HG02798 (cell line): Measurements from ENCODE around the gene GOLGA2.

ENCODE experiments used
- ATAC-seq: cut with Tn5 transposase; IDR thresholded peaks from one replicate; pipeline ENCODE4 v1.9.1; 2021; ENCODE audit warnings: mild to moderate bottlenecking; ENCODE audit not compliant: unreplicated experiment, poor library complexity

The GOLGA2 gene

DNA sequence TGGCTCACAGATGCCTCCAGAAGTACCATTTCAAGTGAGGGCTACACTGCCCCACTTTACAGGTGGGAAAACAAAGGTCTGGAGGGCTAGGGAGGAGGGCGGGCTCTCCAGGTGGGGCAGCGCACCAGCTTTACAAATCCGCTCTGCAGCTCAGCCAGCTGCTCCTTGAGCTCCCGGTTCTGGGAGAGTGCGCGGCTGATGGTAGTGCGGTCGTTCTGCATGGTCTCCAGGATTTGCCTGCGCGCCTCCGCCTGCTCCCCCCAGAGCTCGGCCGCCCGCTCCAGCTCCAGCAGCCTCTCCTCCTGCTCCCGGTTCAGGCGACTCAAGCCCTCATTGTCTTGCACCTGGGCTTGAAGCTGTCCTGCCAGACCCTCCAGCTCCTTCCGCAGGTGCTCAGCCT lies 15.5 kb downstream of the GOLGA2 start:
- no peak for ATAC-seq

DNA sequence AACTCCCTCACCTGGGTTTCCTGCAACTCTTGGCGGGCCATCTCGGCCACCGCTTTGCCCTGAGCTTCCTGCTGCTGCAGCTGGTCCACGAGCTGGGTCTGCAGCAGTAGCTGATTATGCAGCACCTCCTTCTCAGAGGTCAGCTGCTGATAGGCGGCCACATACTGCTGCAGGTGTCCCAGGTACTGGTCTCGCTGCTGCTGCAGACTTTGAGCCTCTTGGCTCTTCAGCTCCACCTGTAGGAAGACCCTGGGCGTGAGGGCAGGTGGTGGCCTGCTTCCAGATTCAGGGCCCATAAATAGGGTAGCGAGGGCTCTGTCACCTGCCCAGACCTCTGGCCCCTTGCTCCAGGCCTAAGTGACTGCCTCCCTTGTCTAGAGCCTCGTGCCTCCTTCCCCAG lies 16.7 kb downstream of the GOLGA2 start:
- ATAC-seq: no peak

- ATAC-seq: no peak
These were observed 17.5 kb downstream of the GOLGA2 start for GRCh38 chr9:128258326-128258725.

DNA sequence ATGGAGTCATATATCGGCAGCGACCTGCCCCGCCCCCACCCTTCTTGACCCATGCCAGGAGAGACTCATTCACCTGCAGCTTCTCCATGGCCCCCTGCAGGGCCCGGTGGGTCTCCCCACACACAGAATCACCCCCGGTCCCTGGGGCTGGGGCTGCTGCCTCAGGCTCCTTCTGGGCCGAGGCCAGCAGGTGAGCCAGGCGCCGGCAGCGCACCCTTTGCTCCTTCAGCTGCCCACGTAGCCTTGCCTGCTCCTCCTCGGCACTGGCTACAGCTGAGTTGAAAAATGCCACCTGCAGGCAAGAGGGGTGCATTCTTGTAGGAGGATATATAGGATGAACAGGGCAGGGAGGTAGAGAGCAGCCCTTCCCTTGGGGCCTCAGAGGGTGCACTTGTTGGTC lies 17.9 kb downstream of the GOLGA2 start:
- no peak for ATAC-seq

GRCh38 chr9:128257086-128257825 lies 18.6 kb downstream of the GOLGA2 start:
- ATAC-seq: no peak

DNA sequence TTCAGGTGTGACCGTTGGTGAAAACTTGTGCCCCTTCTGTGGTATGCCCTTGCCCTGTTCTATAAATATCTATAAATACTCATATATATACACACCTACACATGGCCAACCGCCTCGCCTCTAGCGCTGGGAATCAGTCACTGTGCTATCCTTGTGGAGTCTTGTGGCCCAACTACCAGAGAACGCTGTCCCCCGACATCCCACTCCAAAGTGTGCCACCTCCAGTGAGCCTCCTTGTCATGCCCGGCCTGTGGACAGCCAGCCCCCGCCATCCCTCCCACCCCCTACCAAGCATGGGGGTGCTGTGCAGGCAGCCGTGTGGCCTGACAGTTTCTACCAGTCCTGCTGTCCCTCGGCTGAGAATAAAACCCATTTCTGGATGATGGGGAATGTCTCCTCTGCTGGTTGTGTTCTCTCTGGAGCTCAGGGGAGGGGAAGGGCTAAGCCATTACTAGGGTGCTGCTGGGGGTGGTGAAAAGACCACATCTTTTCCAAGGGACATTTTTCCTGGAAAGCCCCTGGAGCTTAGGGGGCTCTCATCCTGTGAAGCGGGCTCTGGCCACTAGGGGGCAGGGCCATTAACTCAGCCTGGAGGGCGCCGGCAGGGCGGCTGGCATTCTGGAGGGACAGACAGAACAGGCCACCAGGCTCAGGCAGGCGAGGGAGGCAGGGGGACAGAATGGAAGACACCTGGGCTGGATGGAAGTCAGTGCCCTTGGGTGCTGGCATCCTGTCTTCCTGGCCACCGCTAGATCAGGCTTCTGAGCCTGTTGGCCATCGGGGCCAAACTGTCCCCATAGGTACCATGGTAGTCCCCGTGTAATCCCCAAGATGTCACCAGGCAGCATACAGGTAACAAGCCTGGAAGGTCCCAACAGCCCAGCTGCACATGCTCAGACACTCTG lies 20.7 kb downstream of the GOLGA2 start:
- ATAC-seq: no peak

DNA sequence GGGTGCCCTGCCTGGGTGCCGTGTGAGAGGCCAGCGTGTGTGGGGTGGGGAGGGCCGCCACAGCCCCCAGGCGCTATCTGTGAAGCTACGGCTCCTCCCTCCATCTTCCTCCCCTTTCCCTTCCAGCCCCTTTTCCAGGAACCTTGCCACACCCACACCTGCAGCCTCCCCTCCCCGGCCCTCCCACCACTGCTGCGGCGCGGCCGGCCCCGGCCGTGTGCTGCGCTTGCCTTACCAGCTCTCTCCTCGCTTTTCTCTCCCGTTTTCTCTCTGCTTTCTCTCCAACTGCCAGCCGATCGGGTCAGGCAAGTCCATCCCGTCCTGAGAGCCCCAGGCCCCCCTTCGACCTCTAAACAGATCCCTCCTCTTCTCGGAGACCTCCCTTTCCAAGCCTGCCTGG lies 21.4 kb downstream of the GOLGA2 start:
- ATAC-seq: no peak

DNA sequence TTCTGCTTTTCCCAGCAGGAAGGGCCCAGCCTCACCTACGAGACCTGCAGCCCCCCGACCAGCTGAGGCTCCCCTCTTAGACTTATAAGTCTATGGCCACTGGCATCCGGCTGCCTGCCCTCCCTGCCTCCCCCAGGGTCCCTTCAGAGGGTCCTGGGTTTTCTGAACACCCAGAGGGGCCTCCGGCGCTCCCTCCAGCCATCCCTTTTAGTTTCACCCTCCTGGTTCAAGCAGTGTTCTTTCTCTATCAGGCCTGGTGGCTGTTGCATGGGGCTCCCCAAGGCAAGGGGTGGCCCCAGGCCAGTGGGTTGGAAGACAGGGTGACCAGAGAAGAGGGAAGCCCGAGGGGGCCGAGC lies 21.8 kb downstream of the GOLGA2 start:
- ATAC-seq: no peak

DNA sequence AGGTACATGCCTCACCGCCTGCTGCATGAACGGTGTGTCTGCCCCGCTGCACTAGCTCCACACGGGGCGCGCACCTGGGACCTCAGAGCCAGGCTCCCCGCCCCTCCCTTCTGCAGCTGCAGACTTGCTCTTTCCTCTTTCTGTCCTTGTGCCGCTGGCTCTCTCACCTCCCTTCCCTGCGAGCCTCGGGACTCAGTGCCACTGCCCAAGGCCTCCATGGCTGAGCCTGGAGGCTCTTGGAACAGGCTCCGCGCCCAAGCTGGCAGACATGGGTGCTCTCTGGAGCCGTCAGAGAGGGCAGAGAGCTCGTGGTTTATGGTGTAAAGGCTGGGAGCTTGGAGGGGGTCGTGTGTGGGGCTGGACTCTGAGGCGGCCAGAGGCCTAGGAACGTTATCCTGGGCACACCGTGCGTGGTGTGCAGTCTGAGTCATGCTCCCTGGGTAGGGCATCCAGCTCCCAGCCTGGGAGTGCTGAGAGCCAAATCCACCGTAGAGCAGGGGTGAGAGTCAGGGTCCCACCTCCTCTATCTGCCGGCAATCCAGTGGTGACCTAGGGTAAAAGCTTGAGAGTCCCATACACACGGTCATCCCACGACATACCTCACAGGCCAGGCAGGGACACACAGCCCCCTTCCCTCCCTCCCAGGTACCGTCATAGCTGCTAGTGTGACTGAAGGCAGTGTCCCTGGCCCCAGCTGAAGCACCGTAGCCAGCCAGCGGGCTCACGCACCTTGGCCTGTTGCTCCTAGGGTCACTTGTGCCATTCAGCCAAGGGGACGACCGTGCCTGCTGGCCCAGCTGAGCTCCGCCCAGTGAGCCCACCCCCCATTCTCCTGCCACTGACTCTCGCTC lies 22.4 kb downstream of the GOLGA2 start:
- no peak for ATAC-seq

DNA sequence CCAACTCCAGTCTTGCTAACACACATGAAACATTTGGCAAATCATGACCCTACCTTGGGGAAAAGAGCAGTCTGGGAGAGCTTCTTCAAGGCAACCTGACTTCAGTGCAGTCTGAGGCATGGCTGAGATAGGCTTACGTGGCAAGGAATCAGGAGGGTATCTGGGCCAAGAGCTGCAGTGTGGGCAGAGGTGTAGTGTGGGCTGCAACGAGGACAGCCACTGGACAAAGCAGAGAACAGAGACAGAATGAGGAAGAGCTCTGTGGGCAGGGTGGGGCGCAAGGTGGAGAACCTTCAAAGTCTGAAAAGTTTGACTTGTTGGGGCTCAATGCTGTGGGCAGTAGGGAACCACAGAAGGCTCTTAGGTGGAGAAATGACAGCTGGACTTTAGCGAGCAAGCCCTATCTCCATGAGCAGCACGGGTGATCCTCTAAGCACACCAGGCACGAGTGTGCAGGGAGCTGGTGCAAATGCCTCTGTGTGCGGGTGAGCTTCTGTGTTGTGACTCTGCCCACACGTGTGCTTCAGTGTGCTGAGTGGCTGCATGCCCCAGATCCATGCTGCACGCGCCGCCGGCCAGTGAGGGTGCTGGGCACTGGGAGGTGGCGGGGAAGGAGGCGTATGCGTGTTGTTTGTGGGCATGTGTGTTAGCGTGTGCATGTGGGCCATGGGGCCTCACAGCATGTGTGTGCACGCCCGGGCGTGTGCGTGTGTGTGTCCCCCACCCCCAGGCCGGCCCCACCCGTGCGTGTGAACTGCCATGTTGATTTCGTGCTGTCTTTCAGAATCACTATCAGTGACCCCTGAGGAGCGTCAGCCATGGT lies 23.3 kb downstream of the GOLGA2 start:
- no peak for ATAC-seq

GRCh38 chr9:128251732-128252100 lies 24.1 kb downstream of the GOLGA2 start:
- no peak for ATAC-seq

DNA sequence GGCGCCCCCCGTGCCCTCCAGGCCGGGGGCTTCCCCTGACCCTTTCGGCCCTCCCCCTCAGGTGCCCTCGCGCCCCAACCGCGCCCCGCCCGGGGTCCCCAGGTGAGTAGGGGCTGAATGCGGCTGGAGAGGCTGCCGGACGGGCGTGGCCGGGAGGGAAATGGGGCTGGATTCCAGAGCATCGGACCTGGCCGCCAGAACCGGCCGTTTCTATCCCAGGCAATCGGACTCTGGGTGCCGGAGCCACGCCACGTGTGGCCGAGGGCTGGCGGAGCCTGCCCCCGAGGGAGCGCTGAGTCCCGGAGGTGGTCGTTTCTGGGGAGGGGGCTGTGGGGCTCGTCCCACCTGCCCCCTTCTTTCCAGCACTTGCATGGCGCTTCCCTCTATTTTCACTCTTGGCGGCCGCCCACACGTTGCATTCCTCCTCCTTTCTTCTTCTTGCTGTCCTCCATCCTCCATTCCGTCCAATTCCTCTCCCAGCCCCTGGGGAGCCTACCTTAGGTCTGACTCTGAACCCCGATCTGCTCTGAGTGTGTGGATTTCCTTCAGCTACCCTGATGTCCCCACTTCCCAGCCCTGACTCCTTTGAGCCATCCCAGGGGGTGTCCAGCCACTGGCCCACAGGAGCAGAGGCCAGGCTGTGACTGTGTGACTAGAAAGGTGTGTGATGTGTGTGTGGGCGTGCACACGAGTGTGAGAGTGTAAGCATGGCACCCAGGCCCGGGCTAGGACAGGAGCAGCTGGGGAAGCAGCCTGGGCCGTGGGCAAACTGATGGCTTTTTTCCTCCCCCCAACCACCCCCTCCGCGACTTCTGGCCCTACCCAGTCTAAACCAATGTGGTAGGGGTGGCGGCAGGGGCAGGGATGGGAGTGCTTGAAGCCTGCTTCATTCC lies 24.7 kb downstream of the GOLGA2 start:
- no peak for ATAC-seq

DNA sequence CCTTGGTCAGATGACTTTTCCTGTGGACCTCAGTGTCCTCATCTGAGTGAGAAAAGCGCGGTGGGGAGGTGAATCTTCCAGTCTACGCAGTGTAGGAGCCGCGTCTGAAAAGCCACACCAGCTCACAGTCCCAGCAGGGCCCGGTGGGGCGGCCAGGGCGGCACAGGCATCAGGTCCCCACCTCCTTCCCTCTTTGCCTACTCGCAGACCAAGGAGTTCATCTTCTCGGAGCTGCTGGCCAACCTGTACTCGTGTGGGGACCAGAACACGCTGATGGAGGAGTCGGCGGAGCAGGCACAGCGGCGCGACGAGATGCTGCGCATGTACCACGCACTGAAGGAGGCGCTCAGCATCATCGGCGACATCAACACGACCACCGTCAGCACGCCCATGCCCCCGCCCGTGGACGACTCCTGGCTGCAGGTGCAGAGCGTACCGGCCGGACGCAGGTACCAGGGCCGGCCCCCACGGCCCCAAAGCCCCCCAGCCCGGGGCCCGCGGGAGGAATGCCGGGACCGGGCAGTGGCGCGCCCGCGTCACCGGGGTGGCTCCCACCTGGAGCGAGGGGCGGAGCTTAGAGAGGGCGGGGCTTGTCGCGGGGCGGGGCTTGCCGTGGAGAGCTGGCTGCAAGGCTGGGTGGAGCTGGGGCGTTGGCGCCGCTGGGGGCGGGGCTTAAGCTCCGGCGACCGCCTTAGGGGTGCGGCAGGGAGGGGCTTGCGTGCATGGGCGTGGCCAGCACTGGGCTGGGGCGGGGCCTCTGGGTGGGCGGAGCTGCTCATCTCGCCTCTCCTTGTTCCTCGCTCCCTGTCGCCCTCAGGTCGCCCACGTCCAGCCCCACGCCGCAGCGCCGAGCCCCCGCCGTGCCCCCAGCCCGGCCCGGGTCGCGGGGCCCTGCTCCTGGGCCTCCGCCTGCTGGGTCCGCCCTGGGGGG lies 25.6 kb downstream of the GOLGA2 start:
- ATAC-seq: peak; percentile 90

- ATAC-seq: no peak
These were observed 26.3 kb downstream of the GOLGA2 start for GRCh38 chr9:128249558-128249907.

DNA sequence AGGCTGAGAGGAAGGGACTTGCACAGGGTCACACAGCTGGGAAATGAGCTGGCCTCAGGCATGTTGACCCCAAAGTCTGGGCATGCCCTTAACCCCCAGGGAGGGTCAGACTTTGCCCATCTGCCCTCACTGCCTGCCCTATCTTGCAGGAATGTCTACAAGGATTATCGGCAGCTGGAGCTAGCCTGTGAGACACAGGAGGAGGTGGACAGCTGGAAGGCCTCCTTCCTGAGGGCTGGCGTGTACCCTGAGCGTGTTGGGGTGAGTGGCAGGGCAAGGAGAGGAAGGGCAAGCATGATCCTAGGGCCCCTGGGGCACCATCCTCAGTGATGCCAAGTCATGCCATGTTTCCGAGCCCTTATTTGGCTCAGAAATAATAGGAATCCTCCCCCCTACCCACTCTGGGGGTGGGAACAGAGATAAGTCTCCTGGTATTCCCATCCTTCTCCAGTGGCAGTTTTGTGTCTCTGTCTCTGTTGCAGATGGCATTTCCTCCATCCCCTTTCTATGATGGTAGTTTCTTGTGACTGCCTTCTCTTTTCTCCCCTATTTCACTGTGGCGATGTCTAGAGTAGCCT lies 28.5 kb downstream of the GOLGA2 start:
- no peak for ATAC-seq

GRCh38 chr9:128246471-128246870 lies 29.3 kb downstream of the GOLGA2 start:
- ATAC-seq: no peak

GRCh38 chr9:128245421-128246151 lies 30.2 kb downstream of the GOLGA2 start:
- no peak for ATAC-seq
